ENCODE results near the gene SGPP1. TPM values are rescaled to one million over a fixed set of nuclear protein-coding genes. Genes with fewer than 3 reads are reported as not detected.

SGPP1 gene
- polyA plus RNA-seq, 1 experiment, result 14.5 TPM

- DNase-seq (ENCODE audit: low read depth, low spot score), result no peak
- TF ChIP-seq, protein P1, sequence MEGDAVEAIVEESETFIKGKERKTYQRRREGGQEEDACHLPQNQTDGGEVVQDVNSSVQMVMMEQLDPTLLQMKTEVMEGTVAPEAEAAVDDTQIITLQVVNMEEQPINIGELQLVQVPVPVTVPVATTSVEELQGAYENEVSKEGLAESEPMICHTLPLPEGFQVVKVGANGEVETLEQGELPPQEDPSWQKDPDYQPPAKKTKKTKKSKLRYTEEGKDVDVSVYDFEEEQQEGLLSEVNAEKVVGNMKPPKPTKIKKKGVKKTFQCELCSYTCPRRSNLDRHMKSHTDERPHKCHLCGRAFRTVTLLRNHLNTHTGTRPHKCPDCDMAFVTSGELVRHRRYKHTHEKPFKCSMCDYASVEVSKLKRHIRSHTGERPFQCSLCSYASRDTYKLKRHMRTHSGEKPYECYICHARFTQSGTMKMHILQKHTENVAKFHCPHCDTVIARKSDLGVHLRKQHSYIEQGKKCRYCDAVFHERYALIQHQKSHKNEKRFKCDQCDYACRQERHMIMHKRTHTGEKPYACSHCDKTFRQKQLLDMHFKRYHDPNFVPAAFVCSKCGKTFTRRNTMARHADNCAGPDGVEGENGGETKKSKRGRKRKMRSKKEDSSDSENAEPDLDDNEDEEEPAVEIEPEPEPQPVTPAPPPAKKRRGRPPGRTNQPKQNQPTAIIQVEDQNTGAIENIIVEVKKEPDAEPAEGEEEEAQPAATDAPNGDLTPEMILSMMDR (IDR thresholded peaks at IDR 0.05; ENCODE audit: low read depth, low read length), result no peak
- H3K4me3 ChIP-seq (ENCODE audit: low read depth, low read length), result no peak overlapping the region
- H3K9me3 ChIP-seq (ENCODE audit: control insufficient read depth, insufficient read depth, low read length), result no peaks in the 10 kb centered on the region
- ChIA-PET POLR2A (no interaction called here), CTCF (interaction anchor here (0.6 to 1.3 kb wide), 2 partner anchors 17 to 109 kb away, joined by 3 read pairs; no protein-coding TSS in a partner anchor)
- H3K27ac ChIP-seq (ENCODE audit: low read depth, low read length), result no peak overlapping the region
- no peaks in the 10 kb centered on the region for H3K27me3 ChIP-seq (ENCODE audit: control insufficient read depth, insufficient read depth, low read length)
Observed at GRCh38 chr14:63650256-63650952, 77.5 kb downstream of the SGPP1 start.

DNA sequence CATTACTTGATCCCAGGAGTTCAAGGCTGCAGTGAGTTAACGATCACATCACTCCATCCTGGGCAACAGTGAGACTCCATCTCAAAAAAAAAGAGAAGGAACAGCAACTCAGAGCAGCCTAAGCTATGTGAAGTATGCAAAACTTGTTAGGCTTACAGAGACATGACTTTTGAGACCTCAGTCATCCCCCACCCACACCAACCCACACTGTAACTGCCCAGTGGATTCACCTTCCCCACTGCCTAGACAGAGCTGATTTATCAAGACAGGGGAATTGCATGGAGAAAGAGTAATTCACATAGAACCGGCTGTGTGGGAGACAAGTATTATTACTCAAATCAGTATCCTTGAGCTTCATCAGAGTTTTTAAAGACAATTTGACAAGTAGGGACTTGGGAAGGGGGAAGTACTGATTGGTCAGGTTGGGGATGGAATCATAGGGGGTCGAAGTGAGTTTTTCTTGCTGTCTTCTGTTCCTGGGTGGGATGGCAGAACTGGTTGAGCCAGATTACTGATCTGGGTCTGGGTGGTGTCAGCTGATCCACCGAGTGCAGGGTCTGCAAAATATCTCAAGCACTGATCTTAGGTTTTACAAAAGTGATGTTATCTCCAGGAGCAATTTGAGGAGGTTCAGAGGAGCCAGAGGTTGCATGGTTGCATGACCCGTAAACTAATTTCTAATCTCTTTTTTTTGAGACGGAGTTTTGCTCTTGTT is 80.0 kb downstream of the SGPP1 start:
- Histone ChIP-seq H3K27me3 (ENCODE audit: control insufficient read depth, insufficient read depth, low read length) (no peaks in the 10 kb centered on the region), H3K4me3 (ENCODE audit: low read depth, low read length) (no peak overlapping the region), H3K9me3 (ENCODE audit: control insufficient read depth, insufficient read depth, low read length) (no peaks in the 10 kb centered on the region), H3K27ac (ENCODE audit: low read depth, low read length) (no peak overlapping the region)
- DNase-seq (ENCODE audit: low read depth, low spot score), result no peak
- CTCF ChIA-PET, result interaction anchor here (1.4 kb wide), 1 partner anchor 14 kb away, joined by 3 read pairs; no protein-coding TSS in a partner anchor
- TF ChIP-seq, protein P1 (IDR thresholded peaks at IDR 0.05; ENCODE audit: low read depth, low read length), result no peak
- POLR2A ChIA-PET, result no interaction called here

- no peak for DNase-seq (ENCODE audit: low read depth, low spot score)
- no peaks in the 10 kb centered on the region for H3K27me3 ChIP-seq (ENCODE audit: control insufficient read depth, insufficient read depth, low read length)
- no peak overlapping the region for H3K4me3 ChIP-seq (ENCODE audit: low read depth, low read length)
- no peak overlapping the region for H3K27ac ChIP-seq (ENCODE audit: low read depth, low read length)
- CTCF ChIA-PET, result interaction anchor here (6.5 kb wide), 1 partner anchor 125 kb away, joined by 28 read pairs; no protein-coding TSS in a partner anchor
- TF ChIP-seq, protein P1 (IDR thresholded peaks at IDR 0.05; ENCODE audit: low read depth, low read length), result no peak
- POLR2A ChIA-PET, result no interaction called here
- H3K9me3 ChIP-seq (ENCODE audit: control insufficient read depth, insufficient read depth, low read length), result no peaks in the 10 kb centered on the region; the same call in 1 of the 2 replicates
Observed at GRCh38 chr14:63644741-63645140, 83.1 kb downstream of the SGPP1 start.

DNA sequence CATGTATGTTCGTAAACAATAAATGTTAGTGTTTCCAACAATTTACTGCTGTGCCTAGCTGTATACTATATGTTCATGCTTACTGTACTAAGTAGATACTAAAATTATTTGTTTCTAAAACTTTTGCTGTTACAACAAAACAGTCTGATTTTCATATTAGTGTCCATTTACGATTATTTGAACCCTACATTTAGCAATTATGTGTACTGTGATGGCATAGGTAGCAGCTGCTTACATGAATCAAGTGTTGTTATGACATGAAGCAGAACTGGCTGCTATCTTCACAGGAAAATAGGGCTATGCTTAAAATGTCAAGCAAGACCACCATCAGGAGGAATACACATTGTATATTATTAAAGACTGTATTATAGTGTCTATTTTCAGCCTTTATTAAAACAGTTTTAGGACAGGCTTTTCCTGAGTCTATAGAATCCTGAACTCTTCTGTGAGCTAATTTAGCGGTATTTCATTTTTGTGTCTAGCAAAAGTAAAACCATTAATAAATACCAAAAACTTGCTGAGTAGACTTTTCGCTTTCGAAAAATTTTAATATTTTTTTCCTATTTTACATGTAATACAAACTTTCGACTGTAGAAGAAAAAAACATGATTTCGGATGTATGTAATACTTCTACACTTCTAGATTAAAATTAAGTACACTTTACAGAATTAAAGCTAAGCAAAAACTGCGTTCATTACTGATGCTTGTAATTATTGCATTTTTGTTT is 85.0 kb downstream of the SGPP1 start:
- Histone ChIP-seq H3K27me3 (ENCODE audit: control insufficient read depth, insufficient read depth, low read length) (no peaks in the 10 kb centered on the region), H3K27ac (ENCODE audit: low read depth, low read length) (no peak overlapping the region), H3K4me3 (ENCODE audit: low read depth, low read length) (peak overlapping the region; percentile 75), H3K9me3 (ENCODE audit: control insufficient read depth, insufficient read depth, low read length) (no peaks in the 10 kb centered on the region; the same call in 1 of the 2 replicates)
- DNase-seq (ENCODE audit: low read depth, low spot score), result no peak
- ChIA-PET POLR2A (interaction anchor here (0.6 kb wide), 1 partner anchor 79 kb away, joined by 8 read pairs; no protein-coding TSS in a partner anchor), CTCF (interaction anchor here (0.6 to 6.5 kb wide), 6 partner anchors 9 to 254 kb away, joined by 3 to 28 read pairs (median 9); no protein-coding TSS in a partner anchor)
- TF ChIP-seq, protein P1 (IDR thresholded peaks at IDR 0.05; ENCODE audit: low read depth, low read length), result no peak

All from AG04450 (cell line).